ENCODE measurements around the gene IGFBP4.

IGFBP4 gene

DNA sequence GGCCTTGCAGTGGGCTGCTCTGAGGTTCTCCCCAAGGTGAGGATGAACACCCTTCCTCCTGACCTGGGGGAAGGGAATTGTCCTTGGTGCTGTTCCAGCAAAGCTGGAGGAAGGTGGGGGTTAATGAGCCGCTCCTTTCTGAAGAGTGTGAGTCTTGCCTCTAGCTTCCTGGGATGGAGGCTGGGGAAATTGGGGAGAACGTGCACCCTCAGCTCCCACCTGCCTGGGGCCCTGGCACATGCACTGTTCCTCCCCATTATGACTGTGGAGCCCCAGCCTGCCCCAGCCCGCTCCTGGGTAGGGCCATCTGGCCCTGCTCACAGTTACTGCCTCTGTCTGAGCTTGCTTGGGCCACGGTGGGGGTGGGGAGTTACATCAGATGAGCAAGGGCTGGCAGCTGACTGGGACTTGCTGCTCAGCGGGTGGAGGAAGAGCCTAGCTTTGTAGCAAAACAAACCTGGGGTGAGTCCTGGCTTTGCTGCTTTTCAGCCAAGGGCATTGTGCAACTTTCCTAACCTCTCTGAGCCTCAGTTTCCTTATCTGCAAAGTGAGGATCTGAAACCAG lies 47.1 kb downstream of the IGFBP4 start:
- DNase-seq (ENCODE audit: low spot score): peak; percentile 87

DNA sequence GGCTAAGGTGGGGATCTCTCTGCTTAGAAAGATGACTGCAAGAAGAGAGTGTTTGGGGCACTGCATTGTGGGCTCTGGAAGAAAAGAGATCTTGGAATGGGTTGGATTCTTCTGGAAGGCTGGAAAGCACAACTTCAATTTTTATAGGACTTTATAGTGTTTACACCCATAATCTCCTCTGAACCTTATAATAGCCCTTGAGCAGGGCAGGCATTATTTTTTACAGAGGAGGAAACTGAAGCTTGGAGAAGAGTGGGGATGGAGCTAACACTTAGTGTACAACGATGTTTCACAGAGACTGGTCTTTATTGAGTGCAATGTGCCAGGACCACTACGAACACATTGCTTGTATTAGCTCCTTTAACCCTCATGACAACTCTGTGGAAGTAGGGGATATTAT lies 47.7 kb downstream of the IGFBP4 start:
- DNase-seq (ENCODE audit: low spot score): no peak

DNA sequence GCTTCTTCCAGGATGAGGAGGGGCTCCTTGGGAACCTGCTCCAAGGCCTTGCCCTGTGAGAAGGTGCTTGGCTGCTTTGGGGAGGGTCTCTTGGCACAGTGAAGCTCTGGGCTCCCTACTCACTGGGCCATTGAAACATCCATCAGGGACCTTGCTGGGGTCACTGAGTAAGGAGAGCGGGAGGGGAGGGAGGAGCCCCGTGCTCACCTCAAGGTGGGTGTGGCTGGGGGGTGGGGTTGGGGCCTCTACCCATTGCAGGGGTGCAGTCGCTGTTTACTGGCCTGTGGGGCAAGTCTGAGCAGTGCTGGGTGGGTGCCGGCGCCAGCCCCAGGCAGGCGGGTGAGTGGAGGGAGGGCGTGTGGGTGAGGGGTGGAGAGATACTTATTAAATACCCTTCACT lies 48.2 kb downstream of the IGFBP4 start:
- no peak for DNase-seq (ENCODE audit: low spot score)

DNA sequence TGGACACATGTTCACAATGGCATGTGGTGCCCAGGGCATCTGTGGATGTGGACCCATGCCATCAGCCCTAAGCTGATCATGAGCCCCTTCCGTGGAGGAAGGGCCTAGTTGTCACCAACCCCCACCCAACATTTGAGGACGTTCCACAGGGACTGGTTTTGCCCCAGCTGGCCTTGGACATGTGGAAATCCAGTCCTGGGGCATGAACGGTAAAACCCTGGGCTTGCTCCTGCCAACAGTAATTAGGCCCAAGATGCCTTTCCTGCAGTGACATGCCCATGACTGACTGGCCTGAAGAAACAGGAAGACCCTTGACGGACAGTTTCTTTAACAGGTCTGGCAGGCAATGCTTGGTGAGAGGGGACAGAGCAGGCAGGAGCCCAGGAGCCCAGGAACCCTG lies 50.4 kb downstream of the IGFBP4 start:
- DNase-seq (ENCODE audit: low spot score): no peak

DNA sequence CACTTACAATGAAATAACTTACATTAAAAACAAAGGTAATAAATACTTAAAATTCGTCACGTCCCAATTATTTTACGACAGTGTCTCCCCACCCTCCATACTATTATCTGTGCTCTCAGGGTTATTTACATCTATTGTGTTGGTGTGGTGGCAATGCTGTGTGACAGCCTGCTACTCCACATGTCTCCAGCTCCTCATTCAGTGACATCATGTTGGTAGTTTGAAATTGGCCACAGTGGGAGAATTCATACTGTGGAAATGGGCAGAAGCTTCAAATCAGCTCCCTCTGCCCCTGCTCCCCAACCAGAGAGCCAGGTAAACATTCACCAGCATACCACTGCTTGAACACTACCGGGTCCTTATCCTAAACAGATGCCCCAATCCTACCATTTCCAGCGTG lies 51.9 kb downstream of the IGFBP4 start:
- no peak for DNase-seq (ENCODE audit: low spot score)

DNA sequence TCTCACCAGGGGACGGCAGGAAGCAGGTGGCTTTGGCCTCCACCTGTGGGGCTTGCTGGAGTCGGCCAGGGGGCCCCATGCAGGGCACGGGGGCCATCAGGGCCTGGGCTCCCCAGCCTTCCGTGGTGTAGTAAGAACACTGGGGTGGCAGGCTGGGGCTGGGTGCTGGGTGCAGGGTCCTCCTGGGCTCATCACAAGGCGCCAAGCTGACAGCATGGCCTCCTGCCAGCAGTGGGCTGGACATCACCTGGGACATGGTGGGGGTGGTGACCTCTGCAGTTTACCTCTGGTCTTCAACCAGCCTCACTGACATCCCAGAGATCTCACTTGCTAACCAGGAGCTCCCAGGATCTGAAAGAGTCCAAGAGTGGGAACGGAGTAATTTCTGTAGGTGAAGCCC lies 52.9 kb downstream of the IGFBP4 start:
- no peak for DNase-seq (ENCODE audit: low spot score)

DNA sequence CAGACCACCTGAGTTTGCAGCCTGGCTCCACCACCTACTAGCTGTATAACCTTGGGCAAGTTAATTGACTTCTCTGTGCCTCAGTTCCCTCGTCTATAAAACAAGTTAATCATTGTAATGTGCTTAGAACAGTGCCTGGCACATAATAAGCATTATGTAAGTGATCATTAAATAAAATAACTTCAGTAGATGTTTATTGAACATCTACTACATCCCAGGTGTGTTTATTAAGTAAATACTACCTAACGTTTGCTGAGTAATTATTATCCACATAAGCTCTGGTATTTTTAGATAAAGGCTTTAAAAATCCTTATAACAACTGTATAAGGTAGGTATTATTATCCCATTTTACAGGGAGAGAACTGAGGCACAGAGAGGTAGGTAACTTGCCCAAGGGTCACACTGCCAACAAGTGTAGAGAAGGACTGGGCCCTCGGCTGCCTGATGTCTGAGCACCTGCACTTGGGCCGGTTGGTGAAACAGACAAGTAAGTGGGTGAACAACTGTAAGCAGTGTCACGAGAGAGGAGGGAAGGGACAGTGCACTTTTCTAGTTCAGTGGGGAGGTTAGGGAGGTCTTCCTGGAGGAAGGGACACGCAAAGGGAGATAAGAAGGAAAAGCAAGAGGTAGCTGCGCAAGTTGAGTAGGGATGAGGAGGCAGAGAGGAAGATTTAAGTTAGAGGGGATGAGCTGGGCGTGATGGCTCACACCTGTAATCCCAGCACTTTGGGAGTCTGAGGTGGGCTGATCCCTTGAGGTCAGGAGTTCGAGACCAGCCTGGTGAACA lies 53.6 kb downstream of the IGFBP4 start:
- no peak for DNase-seq (ENCODE audit: low spot score)

DNA sequence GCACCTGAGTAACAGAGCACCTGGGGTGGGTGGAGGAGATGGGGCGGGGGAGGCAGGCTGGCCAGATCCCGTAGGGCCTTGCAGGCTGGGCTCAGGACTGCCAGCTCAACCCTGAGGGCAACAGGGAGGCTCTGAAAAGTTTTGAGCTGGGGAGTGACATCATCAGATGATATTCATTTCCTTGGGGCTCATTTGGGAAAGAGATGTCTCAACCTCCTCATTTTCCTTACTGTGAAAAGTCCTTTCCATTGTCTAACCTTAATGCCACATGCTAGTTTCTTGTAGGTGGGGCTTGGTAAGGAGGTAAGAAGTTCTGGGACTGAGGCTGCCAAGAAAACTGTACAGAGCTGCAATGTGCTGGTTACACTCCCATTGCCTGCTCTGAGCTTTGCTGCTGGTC lies 54.4 kb downstream of the IGFBP4 start:
- DNase-seq (ENCODE audit: low spot score): no peak

DNA sequence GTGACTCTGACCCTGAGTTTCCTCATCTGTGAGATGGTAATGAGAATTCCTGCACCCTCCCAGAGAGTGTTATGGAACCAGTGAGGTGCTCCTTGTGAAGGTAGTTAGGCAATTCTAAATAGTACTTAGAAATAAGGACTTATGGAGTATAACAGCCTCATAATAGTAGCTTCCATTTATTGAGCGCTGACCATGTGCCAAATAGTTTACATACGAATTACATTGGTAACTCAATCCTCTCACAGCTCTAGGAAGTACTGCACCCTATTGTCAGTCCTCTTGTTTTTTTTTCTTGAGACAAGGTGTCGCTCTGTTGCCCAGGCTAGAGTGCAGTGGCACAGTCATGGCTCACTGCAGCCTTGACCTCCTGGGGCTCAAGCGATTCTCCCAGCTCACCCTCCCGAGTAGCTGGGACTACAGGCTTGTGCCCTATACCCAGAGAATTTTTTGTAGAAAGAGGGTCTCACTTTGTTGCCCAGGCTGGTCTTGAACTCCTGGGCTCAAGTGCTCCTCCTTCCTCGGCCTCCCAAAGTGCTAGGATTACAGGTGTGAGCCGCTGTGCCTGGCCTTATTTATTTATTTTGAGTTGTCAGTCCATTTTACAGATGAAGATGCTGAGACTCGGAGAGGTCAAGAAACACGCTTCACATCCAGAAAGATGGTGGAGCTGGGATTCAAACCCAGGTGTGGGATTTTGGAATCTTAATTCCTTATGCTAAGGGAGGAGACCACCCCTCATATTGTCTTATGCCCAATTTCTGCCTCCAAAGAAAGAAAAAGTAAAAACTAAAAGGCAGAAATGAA lies 55.2 kb downstream of the IGFBP4 start:
- no peak for DNase-seq (ENCODE audit: low spot score)

DNA sequence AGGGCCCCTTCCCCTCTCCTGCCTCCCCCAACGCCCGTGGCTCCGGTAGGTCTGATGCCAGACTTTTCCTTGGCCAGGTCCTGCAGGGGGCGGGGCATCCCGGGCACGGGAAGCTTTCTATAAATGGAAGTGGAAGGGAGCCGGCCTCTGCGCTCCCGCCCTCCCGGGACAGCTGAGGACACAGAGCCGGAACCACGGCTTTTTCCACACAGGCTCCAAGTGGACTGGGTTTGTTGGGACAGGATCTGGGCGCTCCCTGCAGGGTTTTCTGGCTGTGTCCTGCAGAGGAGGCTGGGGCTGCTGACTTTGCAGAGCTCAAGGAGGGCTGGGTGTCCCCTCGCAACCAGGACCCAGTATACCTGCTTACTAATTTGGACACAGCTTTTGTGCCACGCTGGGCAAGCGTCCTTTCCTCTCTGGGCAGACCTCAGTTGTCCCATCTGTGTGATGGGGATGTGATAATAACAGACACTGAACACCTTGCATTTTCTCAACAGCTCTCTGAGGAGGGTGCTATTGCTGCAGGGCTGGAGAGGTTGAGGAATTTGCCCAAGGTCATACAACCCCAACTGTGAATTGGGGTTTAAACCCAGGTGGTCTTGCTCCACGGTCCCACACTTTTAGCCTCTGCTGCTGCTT lies 56.4 kb downstream of the IGFBP4 start:
- DNase-seq (ENCODE audit: low spot score): peak; percentile 21

DNA sequence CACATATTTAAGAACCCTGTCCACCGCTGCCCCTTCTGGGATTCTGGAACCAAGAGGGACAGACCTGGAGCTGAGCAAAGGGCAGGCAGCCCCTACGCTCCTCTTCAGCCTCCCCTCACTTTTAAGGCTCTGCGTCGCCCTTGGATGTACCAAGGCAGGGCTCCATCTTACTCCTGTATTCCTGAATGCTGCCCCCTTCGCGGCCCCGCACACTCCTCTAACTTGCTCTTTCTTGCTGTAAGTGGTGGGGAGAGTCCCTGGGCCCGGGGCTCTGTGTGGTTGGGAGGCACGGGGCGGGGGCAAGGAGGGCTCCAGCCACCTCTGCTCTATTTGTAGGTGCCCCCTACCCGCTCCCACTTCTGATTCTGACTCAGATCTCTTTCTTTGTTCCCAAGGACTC lies 56.9 kb downstream of the IGFBP4 start:
- DNase-seq (ENCODE audit: low spot score): no peak

DNA sequence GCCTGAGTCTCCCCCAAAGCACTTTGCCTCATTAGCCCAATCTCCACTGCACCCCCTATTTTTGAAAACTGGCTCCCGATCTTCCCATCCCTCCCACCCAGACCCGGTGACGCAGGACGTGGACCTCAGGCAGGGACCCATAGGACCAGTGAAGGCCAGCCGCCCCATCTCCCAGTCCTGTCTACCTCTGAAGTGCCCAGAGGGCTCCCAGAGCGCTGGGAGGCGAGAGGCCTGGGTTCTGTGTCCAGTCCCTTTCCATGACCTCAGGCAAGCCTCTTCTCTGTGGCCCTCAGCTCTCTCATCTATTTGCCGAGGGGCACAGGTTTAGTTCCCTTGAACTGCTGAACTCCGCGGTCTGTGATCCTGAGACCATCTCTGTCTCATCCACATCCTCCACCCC lies 57.5 kb downstream of the IGFBP4 start:
- no peak for DNase-seq (ENCODE audit: low spot score)

DNA sequence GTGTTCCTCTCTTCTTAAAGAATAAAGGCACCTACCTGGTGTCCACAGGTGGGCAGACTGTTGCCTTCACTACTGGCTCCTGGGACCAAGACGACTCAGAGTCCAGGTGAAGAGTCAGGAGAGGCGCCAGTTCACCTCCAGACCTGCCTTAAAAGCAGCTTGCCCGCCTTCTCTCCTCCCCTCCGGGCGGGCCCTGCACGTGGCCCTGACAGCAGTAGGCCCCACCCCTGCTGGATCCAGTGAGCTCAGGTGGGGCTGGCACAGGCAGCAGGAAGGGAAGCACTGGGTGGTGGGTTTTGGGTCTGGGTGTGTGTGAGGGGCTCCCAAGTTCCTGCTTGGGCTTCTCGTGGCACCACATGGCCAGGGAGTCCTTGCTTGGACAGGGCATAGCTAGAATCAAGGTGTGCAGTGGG lies 58.3 kb downstream of the IGFBP4 start, which contains the start of gene TNS4:
TNS4 (minus strand) TSS at position 125 of the 413 bp plus-strand sequence. CDS start 5,198 bp downstream, outside the sequence.
- DNase-seq (ENCODE audit: low spot score): no peak

DNA sequence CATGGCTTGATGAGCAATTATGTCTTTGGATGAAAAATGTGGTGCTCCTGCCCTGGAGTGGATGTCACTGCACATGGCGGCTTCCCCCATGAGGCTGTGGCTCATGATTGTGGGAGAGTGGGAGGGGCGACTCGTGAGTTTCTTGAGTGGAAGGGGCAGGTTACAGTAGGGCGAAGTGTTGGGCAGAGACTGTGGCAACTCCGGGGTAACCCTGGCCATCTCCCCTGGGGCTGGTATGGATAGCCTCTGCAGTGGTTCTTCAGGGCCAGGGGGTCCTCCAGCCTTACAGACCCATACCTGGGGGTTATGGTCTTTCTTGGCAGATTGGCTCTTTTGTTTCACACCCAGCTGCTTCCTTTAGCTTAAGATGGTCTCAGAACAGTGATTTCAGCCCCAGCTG lies 59.5 kb downstream of the IGFBP4 start:
- DNase-seq (ENCODE audit: low spot score): no peak

DNA sequence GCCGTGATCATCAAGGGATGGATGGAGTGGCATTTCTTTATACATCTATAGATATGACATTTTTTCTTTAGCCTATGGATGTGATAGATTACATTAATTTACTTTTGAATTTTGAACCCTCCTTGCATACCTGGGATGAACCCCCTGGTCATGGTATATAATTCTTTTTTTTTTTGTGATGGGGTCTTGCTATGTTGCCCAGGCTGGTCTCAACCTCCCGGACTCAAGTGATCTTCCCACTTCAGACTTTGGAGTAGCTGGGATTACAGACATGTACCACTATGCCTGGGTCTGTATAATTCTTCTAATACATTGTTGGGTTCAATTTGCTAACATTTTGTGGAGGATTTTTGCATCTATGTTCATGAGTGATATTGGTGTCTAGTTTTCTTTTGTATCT lies 59.9 kb downstream of the IGFBP4 start:
- no peak for DNase-seq (ENCODE audit: low spot score)

DNA sequence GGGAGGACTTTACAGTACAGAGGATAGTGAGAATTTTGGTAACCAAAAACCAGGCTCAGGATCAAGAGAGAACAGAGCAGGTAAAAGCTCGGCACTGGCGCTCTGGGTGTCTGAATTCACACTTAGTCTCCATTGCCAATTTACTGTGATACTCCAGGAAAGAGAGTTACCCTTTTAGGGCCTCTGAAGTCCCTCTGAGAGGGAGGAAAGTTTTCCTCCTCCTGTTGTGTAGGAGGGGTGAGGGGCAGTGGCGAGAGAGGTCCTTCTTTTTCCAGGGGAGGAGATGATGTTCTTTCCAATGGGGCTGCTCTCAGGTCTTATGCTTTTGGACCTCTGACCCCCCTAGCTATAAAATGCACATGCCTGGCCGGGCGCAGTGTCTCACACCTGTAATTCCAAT lies 63.5 kb downstream of the IGFBP4 start:
- no peak for DNase-seq (ENCODE audit: low spot score)
